NCI-H524 treated with DMSO at 0.1 percent for 48 hours (cell line): ENCODE data around the gene NUF2.
"Not testable (repeated sequence)": the region's sequence is repeated elsewhere in the genome, so short reads cannot be mapped to it uniquely, and the experiment has no call there.

Experiments
- DNase-seq: peaks from one replicate; lab custom pipeline; 2025; lab: John Stamatoyannopoulos, UW

Gene NUF2

DNA sequence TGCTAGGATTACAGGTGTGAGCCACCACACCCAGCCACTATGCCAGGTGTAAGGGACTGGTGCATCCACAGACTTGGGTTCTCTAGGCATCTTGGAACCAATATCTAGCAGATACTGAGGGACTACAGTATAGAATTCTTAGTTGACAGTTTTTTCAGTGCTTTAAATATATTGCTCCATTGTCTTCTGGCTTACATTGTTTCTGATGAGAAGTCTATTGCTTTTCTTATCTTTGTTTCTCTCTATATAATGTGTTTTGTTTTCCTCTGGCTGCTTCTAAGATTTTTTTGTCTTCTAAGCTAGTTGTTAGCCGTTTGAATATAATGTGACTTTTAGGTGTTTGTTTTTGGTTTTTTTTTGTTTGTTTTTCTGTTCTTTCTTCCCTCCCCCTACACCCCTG lies 13.5 kb downstream of the NUF2 start:
- no peak for DNase-seq

GRCh38 chr1:163337631-163338030 lies 15.9 kb downstream of the NUF2 start:
- no peak for DNase-seq

GRCh38 chr1:163346326-163346870 lies 24.6 kb downstream of the NUF2 start:
- no peak for DNase-seq

GRCh38 chr1:163347106-163347505 lies 25.4 kb downstream of the NUF2 start:
- DNase-seq, result no peak

DNA sequence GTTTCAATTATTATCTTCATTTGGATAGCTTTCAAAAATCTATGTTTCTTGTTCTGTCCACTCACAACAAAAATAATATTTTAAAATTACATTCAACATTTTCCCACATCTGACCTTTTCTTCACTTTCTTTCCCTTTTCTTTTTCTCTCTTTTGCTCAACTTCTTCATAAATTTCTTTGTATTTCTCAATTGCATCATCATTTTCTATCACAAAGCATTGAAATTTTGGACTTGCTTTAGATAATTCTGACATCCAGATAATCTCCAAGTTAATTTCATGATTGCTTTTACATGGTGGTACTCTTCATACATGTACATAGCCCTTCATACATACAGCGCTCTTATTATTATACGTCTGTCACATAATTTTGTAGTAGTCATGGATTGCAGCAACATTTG lies 30.2 kb downstream of the NUF2 start:
- no peak for DNase-seq

GRCh38 chr1:163357378-163357777 lies 35.6 kb downstream of the NUF2 start:
- DNase-seq, result no peak

DNA sequence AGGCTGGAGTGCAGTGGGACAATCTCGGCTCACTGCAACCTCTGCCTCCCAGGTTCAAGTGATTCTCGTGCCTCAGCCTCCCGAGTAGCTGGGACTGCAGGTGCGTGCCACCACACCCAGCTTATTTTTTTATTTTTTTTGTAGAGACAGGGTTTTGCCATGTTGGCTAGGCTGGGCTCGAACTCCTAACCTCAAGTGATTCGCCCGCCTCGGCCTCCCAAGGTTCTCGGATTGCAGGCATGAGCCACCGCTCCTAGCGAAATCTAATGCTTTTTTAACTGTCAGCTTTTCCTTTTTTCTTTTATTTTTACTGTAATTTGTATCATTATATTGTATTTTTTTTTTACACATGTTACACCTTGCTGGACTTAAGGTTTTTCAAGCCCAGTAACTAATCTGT lies 36.4 kb downstream of the NUF2 start:
- not testable (repeated sequence) for DNase-seq

DNA sequence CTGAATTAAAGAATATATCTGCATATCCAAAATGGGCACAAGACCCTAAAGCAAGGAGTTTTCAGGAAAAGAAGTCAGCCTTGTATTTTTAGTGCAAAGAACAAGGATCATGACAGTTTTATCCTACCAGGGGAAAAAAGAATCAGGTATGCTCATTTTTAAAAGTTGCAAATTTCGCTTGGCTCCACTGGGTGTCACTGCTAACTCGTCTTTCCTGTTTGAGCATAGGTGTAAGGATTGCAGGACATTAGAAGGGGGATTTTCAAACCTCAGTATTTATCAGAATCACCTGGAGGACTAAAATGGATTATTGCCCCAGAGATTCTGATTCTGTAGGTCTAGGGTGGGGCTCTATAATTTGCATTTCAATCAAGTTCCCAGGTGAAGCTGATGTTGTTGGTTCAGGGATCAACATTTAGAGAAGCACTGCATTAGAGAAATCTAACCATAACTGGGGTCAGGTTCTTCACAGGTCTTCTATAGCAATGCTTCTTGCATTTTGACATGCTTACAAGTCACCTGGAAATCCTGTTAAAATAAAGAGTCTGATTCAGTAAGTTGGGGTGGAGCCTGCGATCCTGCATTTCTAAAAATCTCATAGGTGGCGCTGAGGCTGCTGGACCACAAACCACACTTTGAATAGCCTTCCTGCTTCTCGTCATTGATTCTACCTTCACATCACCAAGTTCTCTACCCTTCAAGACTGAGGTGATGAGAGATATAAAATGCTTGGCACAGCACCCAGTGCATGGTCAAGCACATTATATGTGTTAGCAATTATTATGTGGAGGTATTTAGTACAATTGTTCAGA lies 39.6 kb downstream of the NUF2 start:
- no peak for DNase-seq

GRCh38 chr1:163365186-163365585 lies 43.4 kb downstream of the NUF2 start:
- DNase-seq, result no peak

DNA sequence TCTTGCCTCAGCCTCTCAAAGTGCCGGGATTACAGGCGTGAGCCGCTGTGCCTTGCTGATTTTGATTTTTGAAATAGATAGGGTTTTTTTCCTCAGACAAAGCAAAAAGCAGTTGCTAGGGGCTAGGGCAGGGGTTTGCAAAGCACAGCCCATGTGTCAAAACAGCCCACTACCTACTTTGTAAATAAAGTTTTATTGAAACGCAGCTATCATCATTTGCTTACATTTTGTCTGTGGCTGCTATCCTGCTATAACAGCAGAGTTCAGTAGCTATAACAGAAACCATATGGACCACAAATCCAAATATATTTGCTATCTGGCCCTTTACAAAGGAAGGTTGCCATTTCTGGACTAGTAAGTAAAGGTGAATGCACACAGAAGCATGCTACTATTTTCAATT lies 44.8 kb downstream of the NUF2 start:
- DNase-seq, result no peak

GRCh38 chr1:163367721-163368120 lies 46.0 kb downstream of the NUF2 start:
- DNase-seq, result no peak

DNA sequence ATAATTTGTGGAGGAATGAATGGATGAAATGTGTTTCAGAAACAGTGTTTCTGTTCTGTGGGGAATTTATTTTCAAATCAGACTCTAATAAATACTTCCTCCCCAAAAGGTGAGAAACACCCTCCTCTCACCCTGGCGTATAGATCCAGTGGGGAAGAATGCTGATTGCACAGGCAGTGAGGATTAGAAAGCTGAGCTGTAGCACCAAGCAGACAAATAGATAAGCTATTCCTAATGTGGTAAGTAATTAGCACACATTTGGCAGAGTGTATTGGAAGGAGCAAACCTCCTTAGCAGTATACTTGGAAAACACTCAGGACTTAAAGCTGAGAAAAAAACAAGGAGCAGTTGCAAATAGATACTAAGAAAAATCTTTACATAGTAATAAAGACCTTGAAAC lies 50.8 kb downstream of the NUF2 start:
- no peak for DNase-seq

GRCh38 chr1:163378554-163378953 lies 56.8 kb downstream of the NUF2 start:
- DNase-seq, result no peak

DNA sequence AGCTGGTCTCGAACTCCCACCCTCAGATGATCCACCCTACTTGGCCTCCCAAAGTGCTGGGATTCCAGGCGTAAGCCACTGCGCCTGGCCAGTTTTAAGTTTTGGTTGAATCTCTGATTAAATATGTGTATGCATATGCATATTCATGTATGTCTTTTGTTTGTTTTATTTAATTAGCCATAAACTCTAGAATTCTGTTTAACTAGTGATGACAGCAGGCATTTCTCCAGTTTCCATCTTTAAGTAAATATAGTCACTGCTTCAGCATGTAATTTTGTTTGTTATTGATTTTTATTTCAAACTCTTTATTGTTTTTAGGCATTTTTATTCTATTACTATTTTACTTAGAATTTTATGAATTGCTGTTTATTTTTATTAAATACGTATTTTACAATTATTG lies 58.0 kb downstream of the NUF2 start:
- DNase-seq, result no peak

DNA sequence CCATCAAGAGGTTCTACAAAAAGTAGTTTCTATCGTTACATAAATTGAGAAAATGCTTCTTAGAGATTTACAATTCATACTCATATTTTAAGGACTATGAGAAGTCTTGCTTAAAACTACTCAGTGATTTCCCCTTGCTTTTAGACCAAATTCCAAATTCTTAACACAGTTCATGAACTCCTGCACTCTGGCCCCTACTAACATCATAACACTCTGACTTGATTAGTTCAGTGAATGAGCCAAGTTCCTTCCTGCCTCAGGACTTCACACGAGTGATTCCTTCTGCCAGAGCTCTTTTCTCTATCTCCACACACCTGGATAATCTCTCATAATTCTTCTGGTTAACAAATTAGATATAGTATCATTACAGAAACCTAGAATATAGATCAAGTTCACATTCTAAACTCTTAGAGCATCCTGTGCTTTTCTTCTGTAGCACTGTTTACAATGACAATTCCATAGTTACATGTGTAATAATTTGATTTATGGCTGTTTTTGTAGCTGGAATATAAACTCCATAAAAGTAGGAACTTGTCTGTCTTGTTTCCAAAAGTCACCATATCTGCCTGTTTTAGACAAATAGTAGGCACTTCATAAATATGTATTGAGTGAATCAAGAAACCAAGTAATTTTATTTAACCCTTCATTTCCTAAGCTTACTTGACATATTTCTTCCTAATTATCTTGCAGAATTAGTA lies 59.9 kb downstream of the NUF2 start:
- no peak for DNase-seq

DNA sequence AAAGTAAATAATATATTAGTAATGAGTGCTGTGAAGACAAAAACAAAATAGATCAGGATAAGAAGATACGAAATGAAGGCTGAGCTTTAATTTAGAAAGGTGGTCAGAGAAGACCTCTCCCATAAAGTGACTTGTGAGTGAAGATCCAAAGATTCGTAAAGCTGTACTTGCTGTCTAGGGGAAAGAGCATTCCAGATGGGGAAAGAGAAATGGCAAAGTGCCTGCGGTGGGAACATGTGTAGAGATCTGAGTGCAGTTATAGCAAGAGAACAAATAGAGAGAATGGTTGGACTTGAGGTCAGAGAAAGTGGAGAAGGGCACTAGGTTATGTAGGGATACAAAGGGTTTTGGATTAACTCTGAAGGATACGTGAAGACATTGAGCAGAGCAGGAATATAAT lies 60.6 kb downstream of the NUF2 start:
- no peak for DNase-seq

DNA sequence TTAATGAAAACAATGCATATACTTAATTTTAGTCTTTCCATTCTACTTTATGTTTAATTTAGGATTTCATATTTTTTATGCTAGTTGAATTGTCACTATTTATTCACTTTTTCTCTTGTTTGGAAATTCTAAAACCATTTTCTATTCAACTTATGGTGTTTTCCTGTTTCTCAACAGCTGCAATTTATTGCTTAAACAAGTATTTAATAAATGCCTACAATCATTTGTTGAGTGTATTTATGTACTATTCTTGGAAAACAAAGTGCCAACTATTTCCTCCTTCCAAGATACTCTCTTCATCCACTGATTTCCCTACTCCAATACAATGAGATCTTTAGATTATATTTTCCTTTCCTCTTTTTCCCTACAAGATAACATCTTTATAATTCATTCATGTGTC lies 65.4 kb downstream of the NUF2 start:
- DNase-seq, result no peak

GRCh38 chr1:163388970-163389369 lies 67.2 kb downstream of the NUF2 start:
- DNase-seq, result no peak

DNA sequence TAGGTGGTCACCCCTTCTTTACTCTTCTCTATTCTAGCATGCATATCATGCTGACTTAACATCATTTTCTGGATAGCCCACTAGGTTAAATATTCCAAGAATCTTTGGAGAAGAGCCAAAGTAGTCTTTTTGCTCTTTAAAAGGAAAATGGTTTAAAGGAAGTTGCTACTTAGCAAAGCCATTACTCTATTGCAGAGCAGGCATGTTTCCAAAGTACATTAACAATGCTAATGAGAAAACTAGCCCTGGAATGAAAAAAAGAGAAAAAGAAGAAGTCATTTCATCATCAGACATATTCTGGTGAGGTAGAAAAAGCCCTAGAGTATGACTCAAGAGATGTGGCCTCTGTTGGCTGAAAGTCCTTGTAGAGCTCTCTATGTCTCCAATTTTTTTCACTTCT lies 74.0 kb downstream of the NUF2 start:
- DNase-seq, result no peak

DNA sequence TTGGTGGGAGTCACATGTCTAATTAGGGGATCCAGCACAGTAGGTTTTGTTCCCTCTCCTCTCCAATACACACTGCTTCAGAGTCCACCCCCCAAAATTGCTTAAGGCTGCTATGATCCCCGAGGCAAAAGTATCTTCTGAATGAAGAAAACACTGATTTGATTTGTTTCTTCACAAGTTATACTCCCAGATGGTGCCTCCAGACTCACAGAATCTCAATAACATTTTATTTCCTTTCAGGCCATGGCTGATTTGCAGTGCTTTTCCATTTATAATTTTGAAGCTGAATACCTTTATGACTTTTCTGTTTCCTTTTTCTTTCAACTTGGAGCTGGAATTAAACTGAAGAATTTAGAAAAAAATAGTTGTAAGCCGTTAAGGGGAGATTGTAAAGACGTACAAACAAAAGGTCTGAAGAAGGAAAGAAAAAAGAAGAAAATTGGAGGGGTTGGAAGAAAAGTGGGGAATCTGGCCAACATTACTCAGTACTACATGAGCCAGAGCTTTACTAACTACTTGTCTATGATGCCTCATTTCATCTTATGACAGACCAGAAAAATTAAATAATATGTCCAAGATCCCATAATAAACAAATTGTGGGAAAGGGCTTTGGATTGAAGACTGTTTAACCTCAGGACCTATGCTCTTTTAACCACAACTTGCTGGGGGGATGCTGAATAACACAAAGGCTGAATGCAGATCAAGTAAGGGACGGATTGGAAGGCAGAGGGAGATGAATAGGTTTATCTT lies 75.9 kb downstream of the NUF2 start:
- DNase-seq, result no peak

- no peak for DNase-seq
These were observed 77.2 kb downstream of the NUF2 start for GRCh38 chr1:163399001-163399400.

- DNase-seq, result no peak
These were observed 78.3 kb downstream of the NUF2 start for GRCh38 chr1:163399976-163400601.
